AG10803 (cell line): ENCODE data around the gene UMODL1.

Source experiments
- DNase-seq: peaks from one replicate; pipeline ENCODE4 v3.0.0; 2010; ENCODE audit warnings: low read depth
- H3K4me3 ChIP-seq: 2 replicates; pipeline ENCODE4 v1.5.1; 2011; ENCODE audit warnings: mild to moderate bottlenecking, low read length, control low read depth
- CTCF ChIP-seq: conservative IDR thresholded peaks from 2 replicates; pipeline ENCODE4 v1.5.1; 2011; ENCODE audit warnings: mild to moderate bottlenecking, low read length, control low read depth, inconsistent platforms

UMODL1 gene

GRCh38 chr21:42081138-42081537 is 10.0 kb downstream of the UMODL1 start:
- H3K4me3 ChIP-seq = no peak overlapping the region
- TF ChIP-seq CTCF = no peak
- peak; percentile 52 for DNase-seq

- no peak for TF ChIP-seq CTCF
- H3K4me3 ChIP-seq = no peak overlapping the region
- DNase-seq = no peak
Measured at GRCh38 chr21:42081931-42082381, 10.8 kb downstream of the UMODL1 start.

GRCh38 chr21:42082501-42083360 is 11.6 kb downstream of the UMODL1 start:
- no peak for TF ChIP-seq CTCF
- no peak for DNase-seq

GRCh38 chr21:42083361-42083690 is 12.2 kb downstream of the UMODL1 start:
- no peak overlapping the region for H3K4me3 ChIP-seq
- no peak for DNase-seq
- TF ChIP-seq CTCF = no peak

More at GRCh38 chr21:42082501-42083360, 11.6 kb downstream of the UMODL1 start:
- H3K4me3 ChIP-seq = no peak overlapping the region

- no peak overlapping the region for H3K4me3 ChIP-seq
- TF ChIP-seq CTCF = no peak
- DNase-seq = no peak
Measured at GRCh38 chr21:42084079-42084478, 13.0 kb downstream of the UMODL1 start.

GRCh38 chr21:42085246-42086077 is 14.3 kb downstream of the UMODL1 start:
- no peak overlapping the region for H3K4me3 ChIP-seq
- DNase-seq = no peak
- no peak for TF ChIP-seq CTCF
